Activated naive CD8-positive, alpha-beta T cell treated with anti-CD3 and anti-CD28 coated beads, Interleukin-2, amount 10 ng/mL, durations not matched to agents 7 days and 5 days (primary cell): ENCODE data around the gene GINS3. TPM values are rescaled to one million over a fixed set of nuclear protein-coding genes. Genes with fewer than 3 reads are reported as not detected.

Experiments
- ATAC-seq: fragments of 150-1000 bp; cut with Tn5 transposase; one replicate; pipeline ENCODE4 v1.10.0; 2021; ENCODE audit warnings: low read depth, moderate library complexity
- POLR2A ChIA-PET: fragments of 350-600 bp; sonication (Branson Sonifier 250); formaldehyde crosslinking; loops from one replicate; lab custom pipeline; 2021; ENCODE audit warnings: antibody characterized with exemption; lab: Charles Lee
- DNase-seq: peaks from one replicate; pipeline ENCODE4 v3.0.0; 2021
- H3K27ac Mint-ChIP-seq: one replicate; pipeline ENCODE4 v1.8.0; 2022; ENCODE audit warnings: mild to moderate bottlenecking, mixed read lengths
- H3K27me3 Mint-ChIP-seq: one replicate; pipeline ENCODE4 v1.8.0; 2022; ENCODE audit warnings: mild to moderate bottlenecking, moderate library complexity, mixed read lengths
- H3K36me3 Mint-ChIP-seq: one replicate; pipeline ENCODE4 v1.8.0; 2021; ENCODE audit warnings: mild to moderate bottlenecking, mixed read lengths
- H3K4me1 Mint-ChIP-seq: one replicate; pipeline ENCODE4 v1.8.0; 2021; ENCODE audit warnings: mixed read lengths
- H3K4me3 Mint-ChIP-seq: one replicate; pipeline ENCODE4 v1.8.0; 2022; ENCODE audit warnings: mild to moderate bottlenecking, moderate library complexity, mixed read lengths
- H3K9me3 Mint-ChIP-seq: one replicate; pipeline ENCODE4 v1.8.0; 2021; ENCODE audit warnings: mixed read lengths
- total RNA-seq, 2 experiments: library from RNA; stranded (reverse); gene quantifications; one replicate each; pipeline ENCODE4 v1.2.3, GENCODE V29; 2021

GINS3 gene
- total RNA-seq, 2 experiments from 2014 or later = 10.2 to 11.1 TPM

DNA sequence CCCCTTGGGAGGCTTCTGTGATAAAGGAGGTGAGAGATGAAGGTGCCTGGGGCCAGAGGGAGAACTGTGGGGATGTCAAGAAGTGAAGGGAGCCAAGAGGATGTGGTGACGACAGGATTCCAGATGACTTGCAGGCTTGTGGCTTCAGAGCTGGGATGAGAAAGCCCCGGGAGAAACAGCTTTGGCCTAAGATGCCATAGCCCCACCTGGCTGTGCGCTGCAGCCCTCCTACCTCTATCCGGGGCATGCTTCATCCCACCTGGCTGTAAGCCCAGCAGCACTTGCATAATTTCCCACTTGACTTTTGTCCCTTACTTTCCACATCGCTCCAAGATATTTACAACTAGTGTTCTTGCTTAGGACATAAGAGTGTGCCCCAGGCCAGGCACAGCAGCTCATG is 29.3 kb downstream of the GINS3 start:
- H3K36me3 Mint-ChIP-seq = no peaks in the 10 kb centered on the region
- POLR2A ChIA-PET = no interaction called here
- H3K4me1 Mint-ChIP-seq = peaks cover 15% of the 10 kb centered on the region

GRCh38 chr16:58422809-58423208 is 30.5 kb downstream of the GINS3 start:
- peaks cover 36% of the 10 kb centered on the region for H3K27me3 Mint-ChIP-seq
- no peaks in the 10 kb centered on the region for H3K36me3 Mint-ChIP-seq
- POLR2A ChIA-PET = no interaction called here
- H3K4me3 Mint-ChIP-seq = no peak overlapping the region
- peaks cover 17% of the 10 kb centered on the region for H3K4me1 Mint-ChIP-seq
- H3K9me3 Mint-ChIP-seq = no peaks in the 10 kb centered on the region
- no peak overlapping the region for H3K27ac Mint-ChIP-seq
- DNase-seq (no peak), ATAC-seq (no peak)

More for the DNA sequence above, 29.3 kb downstream of the GINS3 start:
- Mint-ChIP-seq H3K9me3 (no peaks in the 10 kb centered on the region), H3K27me3 (peaks cover 24% of the 10 kb centered on the region), H3K4me3 (no peak overlapping the region), H3K27ac (no peak overlapping the region)
- ATAC-seq = no peak
- DNase-seq = no peak

DNA sequence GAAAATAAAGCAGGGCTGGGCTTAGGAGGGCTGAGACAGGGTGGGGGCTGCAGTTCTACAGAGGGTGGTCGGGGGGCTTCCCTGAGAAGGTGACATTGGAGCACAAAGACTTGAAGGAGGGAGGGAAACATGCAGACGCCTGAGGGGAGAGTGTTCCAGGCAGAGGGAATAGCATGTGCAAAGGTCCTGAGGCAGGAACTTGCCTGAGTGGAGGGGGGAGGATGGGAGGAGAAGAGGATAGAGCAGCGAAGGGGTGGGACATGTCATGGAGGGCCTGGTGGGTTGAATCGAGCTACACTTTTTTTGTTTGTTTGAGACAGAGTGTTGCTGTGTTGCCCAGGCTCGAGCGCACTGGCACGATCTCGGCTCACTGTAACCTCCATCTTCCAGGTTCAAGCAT is 33.0 kb downstream of the GINS3 start:
- H3K4me3 Mint-ChIP-seq = peak overlapping the region; percentile 5
- DNase-seq (no peak), ATAC-seq (no peak)
- peaks cover 17% of the 10 kb centered on the region for H3K4me1 Mint-ChIP-seq
- peak overlapping the region; percentile 48 for H3K27ac Mint-ChIP-seq
- peaks cover 52% of the 10 kb centered on the region for H3K27me3 Mint-ChIP-seq
- no peaks in the 10 kb centered on the region for H3K9me3 Mint-ChIP-seq
- H3K36me3 Mint-ChIP-seq = no peaks in the 10 kb centered on the region
- POLR2A ChIA-PET = interaction anchor here (1.5 kb wide), 1 partner anchor 33 kb away, joined by 4 read pairs; the partner anchor contains the start of gene GINS3

- Mint-ChIP-seq H3K4me3 (peak overlapping the region; percentile 72), H3K27ac (no peak overlapping the region)
- POLR2A ChIA-PET = interaction anchor here (0.7 to 1.5 kb wide), 2 partner anchors 34 to 1818 kb away, joined by 4 to 5 read pairs; partner anchors contain the start of gene GINS3
Observed at GRCh38 chr16:58425756-58426494, 33.7 kb downstream of the GINS3 start.

DNA sequence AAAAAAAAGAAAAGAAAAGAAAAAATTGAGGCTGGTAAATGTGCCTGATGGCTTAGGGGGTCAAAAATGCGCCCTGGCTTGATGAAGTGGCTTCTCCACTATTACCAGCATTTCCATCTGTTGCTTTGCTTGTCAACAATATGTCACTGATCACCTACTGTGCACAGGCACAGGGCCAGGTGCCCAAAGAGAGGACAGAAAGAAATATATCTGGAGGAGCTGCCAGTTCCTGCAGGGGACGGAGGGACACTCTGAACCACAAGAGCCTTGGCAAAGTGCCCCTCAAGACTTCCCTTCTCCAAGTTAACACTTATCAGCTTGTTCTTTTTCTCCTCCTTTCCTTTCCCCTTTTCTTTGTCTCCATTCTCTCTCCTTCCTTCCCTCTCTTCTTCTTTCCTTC is 34.7 kb downstream of the GINS3 start:
- no peak for DNase-seq
- Mint-ChIP-seq H3K36me3 (no peaks in the 10 kb centered on the region), H3K4me1 (peaks cover 17% of the 10 kb centered on the region), H3K9me3 (no peaks in the 10 kb centered on the region), H3K27me3 (peaks cover 52% of the 10 kb centered on the region), H3K27ac (no peak overlapping the region), H3K4me3 (no peak overlapping the region)
- POLR2A ChIA-PET = no interaction called here
- no peak for ATAC-seq

More at GRCh38 chr16:58425756-58426494, 33.7 kb downstream of the GINS3 start:
- Mint-ChIP-seq H3K36me3 (no peaks in the 10 kb centered on the region), H3K27me3 (peaks cover 54% of the 10 kb centered on the region), H3K9me3 (no peaks in the 10 kb centered on the region), H3K4me1 (peaks cover 17% of the 10 kb centered on the region)
- DNase-seq (peak; percentile 50), ATAC-seq (peak; percentile 86)

DNA sequence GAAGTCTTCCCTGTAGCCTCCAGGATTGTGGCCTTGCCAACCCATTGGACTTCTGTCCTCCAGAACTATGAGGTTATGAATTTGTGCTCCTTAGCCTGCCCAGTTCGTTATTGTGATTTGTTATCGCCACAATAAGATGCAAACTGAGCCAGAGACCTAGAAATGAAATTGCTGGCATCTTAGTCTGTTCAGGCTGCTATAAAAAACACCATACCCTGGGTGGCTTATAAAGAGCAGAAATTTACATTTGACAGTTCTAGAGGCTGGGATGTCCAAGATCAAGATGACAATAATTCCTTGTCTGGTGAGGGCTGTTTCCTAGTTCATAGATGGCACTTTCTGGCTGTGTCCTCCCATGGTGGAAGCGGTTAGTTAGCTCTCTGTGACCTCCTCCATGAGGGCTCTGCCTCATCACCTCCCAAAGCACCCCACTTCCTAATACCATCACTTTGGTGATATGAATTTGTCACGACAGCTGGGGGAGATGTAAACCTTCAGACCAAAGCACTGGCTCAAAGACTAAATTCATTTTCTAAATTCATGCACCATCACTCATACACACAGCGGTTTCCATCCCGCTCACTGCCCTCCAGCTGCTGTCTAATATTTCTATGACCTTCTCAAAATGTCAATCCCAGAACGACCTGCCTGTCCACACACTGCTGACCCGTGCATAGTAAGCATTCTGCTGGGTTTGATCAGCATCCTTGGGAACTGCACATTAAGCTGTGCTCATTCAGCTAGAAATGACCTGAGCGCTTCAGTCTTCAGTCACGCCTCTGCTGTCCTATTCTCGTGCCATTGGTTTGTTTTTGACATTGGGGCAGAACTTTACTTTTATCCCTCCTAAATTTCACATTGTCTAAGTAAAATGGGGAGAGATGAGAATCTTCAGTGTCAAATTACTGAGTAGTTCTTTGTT is 36.6 kb downstream of the GINS3 start:
- Mint-ChIP-seq H3K27ac (no peak overlapping the region), H3K36me3 (no peaks in the 10 kb centered on the region), H3K27me3 (peaks cover 41% of the 10 kb centered on the region), H3K4me1 (peaks cover 17% of the 10 kb centered on the region), H3K9me3 (no peaks in the 10 kb centered on the region), H3K4me3 (no peak overlapping the region)
- DNase-seq (no peak), ATAC-seq (no peak)
- POLR2A ChIA-PET = no interaction called here

DNA sequence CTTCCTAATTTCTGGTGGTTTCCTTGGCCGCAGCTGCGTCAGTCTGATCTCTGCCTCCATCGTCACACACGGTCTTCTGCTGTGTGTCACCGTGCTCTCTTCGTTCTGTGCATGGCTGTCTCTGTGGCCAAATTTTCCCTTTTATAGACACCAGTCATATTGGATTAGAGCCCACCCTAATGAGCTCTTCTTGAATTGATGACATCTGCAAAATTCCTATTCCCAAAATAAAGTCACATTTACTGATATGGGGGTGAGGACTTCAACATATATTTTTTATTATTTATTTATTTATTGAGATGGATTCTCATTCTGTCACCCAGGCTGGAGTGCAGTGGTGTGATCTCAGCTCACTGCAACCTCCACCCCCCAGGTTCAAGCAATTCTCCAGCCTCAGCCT is 38.4 kb downstream of the GINS3 start:
- Mint-ChIP-seq H3K9me3 (no peaks in the 10 kb centered on the region), H3K27ac (no peak overlapping the region), H3K4me3 (no peak overlapping the region), H3K4me1 (peaks cover 8% of the 10 kb centered on the region), H3K27me3 (peaks cover 31% of the 10 kb centered on the region), H3K36me3 (no peaks in the 10 kb centered on the region)
- DNase-seq = no peak
- no peak for ATAC-seq
- POLR2A ChIA-PET = no interaction called here

GRCh38 chr16:58433569-58433951 is 41.3 kb downstream of the GINS3 start:
- no peaks in the 10 kb centered on the region for H3K9me3 Mint-ChIP-seq
- no peaks in the 10 kb centered on the region for H3K36me3 Mint-ChIP-seq
- POLR2A ChIA-PET = no interaction called here
- no peak overlapping the region for H3K4me3 Mint-ChIP-seq
- peaks cover 13% of the 10 kb centered on the region for H3K27me3 Mint-ChIP-seq
- no peak for ATAC-seq
- no peak for DNase-seq
- H3K4me1 Mint-ChIP-seq = no peaks in the 10 kb centered on the region
- no peak overlapping the region for H3K27ac Mint-ChIP-seq

DNA sequence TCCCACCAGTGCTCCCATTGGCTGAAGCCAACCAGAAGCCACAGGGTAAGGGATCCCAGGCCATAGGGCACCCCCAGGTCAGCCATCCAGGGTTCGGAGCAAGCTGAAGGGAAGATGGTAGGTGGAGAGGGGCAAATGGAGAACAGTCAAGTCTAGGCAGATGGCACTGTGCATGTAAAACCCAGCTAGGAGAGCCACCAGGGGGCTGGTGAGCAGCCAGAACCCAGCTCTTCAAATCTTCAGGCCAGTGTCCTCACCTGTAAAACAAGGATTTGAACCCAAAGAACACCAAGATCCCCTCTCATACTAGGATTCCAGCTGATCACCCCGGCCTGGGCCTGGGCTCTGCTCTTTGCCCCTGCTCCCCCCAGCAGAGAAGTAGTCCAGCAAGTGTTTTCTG is 43.5 kb downstream of the GINS3 start:
- H3K4me1 Mint-ChIP-seq = no peaks in the 10 kb centered on the region
- DNase-seq = no peak
- no peaks in the 10 kb centered on the region for H3K36me3 Mint-ChIP-seq
- POLR2A ChIA-PET = no interaction called here
- H3K27ac Mint-ChIP-seq = no peak overlapping the region
- H3K27me3 Mint-ChIP-seq = no peaks in the 10 kb centered on the region
- no peak overlapping the region for H3K4me3 Mint-ChIP-seq
- H3K9me3 Mint-ChIP-seq = no peaks in the 10 kb centered on the region
- no peak for ATAC-seq

DNA sequence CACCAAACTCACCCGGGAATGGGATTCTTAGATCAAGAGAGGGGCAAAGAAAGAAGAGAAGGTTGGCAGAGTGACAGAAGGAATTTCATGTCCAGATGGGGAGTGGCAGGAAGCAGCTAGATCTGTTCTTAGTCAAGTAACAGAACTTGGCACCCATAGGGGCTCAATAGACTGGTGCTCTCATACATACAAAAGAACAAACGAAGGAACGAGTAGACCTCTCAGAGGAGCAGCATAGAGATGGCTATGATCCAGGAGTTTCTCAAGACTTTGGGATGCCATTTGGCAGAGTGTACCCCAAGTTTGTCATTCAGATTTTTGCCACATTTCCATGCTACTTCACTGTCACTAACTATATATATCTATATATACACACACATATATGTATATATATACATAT is 47.9 kb downstream of the GINS3 start:
- H3K27ac Mint-ChIP-seq = no peak overlapping the region
- POLR2A ChIA-PET = no interaction called here
- no peak overlapping the region for H3K4me3 Mint-ChIP-seq
- no peaks in the 10 kb centered on the region for H3K36me3 Mint-ChIP-seq
- H3K4me1 Mint-ChIP-seq = no peaks in the 10 kb centered on the region
- ATAC-seq (no peak), DNase-seq (no peak)
- no peaks in the 10 kb centered on the region for H3K9me3 Mint-ChIP-seq
- peaks cover 15% of the 10 kb centered on the region for H3K27me3 Mint-ChIP-seq

GRCh38 chr16:58442547-58442946 is 50.3 kb downstream of the GINS3 start:
- H3K4me1 Mint-ChIP-seq = no peaks in the 10 kb centered on the region
- no peak overlapping the region for H3K4me3 Mint-ChIP-seq
- ATAC-seq = no peak
- no peak overlapping the region for H3K27ac Mint-ChIP-seq
- POLR2A ChIA-PET = no interaction called here
- no peaks in the 10 kb centered on the region for H3K36me3 Mint-ChIP-seq
- peaks cover 19% of the 10 kb centered on the region for H3K27me3 Mint-ChIP-seq
- no peaks in the 10 kb centered on the region for H3K9me3 Mint-ChIP-seq
- DNase-seq = no peak

DNA sequence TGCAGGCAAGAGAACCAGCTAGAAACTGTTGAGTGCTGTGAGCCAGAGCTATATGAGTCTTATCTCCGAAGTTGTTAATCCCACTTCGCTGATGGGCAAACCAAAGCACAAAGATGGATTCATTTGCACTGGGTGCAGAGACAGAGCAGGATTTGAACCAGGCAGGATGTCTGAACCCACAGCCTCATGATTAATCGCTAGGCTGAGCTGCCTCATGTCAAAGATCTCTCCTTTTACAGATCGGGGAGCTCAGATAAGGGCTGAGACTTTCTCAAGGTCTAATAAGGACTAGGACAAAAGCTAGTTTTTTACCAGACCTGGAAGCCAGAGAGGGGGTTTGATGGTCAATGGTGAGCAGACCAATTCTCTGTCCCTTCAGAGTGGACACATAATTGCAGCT is 51.5 kb downstream of the GINS3 start:
- DNase-seq (no peak), ATAC-seq (no peak)
- Mint-ChIP-seq H3K4me3 (no peak overlapping the region), H3K27me3 (peaks cover 23% of the 10 kb centered on the region), H3K4me1 (no peaks in the 10 kb centered on the region), H3K36me3 (no peaks in the 10 kb centered on the region), H3K27ac (no peak overlapping the region), H3K9me3 (no peaks in the 10 kb centered on the region)
- POLR2A ChIA-PET = no interaction called here

GRCh38 chr16:58444265-58444664 is 52.0 kb downstream of the GINS3 start:
- H3K4me1 Mint-ChIP-seq = no peaks in the 10 kb centered on the region
- H3K36me3 Mint-ChIP-seq = no peaks in the 10 kb centered on the region
- peaks cover 28% of the 10 kb centered on the region for H3K27me3 Mint-ChIP-seq
- no peak overlapping the region for H3K27ac Mint-ChIP-seq
- no peaks in the 10 kb centered on the region for H3K9me3 Mint-ChIP-seq
- DNase-seq (no peak), ATAC-seq (no peak)
- no peak overlapping the region for H3K4me3 Mint-ChIP-seq
- POLR2A ChIA-PET = no interaction called here
